WTC11 (cell line): ENCODE data around the gene UTP4. TPM values are rescaled to one million over a fixed set of nuclear protein-coding genes. Genes with fewer than 3 reads are reported as not detected.
A peak's percentile ranks its signal among the peaks of the same experiment; 100 is the strongest.

Source experiments
- ATAC-seq: fragments of 200-7000 bp; cut with Tn5 transposase; 2 replicates; pipeline ENCODE4 v1.10.0; 2021; ENCODE audit warnings: mild to moderate bottlenecking, moderate library complexity
- CTCF ChIA-PET: fragments of 300-600 bp; sonication (Branson Sonifier 250); formaldehyde crosslinking; loops from one replicate; lab custom pipeline; 2021; ENCODE audit warnings: antibody characterized with exemption; lab: Charles Lee
- POLR2A ChIA-PET: fragments of 350-600 bp; sonication (Branson Sonifier 250); formaldehyde crosslinking; loops from one replicate; lab custom pipeline; 2021; ENCODE audit warnings: antibody characterized with exemption; lab: Charles Lee
- DNase-seq: peaks from one replicate; pipeline ENCODE4 v3.0.0; 2021; ENCODE audit warnings: low spot score
- H3K27ac Mint-ChIP-seq: 2 replicates; pipeline ENCODE4 v1.8.0; 2021; ENCODE audit warnings: mixed read lengths
- H3K27me3 Mint-ChIP-seq: 2 replicates; pipeline ENCODE4 v1.8.0; 2021; ENCODE audit warnings: low read depth, mild to moderate bottlenecking, moderate library complexity, mixed read lengths
- H3K36me3 Mint-ChIP-seq: 2 replicates; pipeline ENCODE4 v1.8.0; 2021; ENCODE audit warnings: mixed read lengths
- H3K4me1 Mint-ChIP-seq: 2 replicates; pipeline ENCODE4 v1.8.0; 2022; ENCODE audit warnings: mixed read lengths
- H3K4me3 Mint-ChIP-seq: 2 replicates; pipeline ENCODE4 v1.8.0; 2021; ENCODE audit warnings: mild to moderate bottlenecking, moderate library complexity, mixed read lengths
- H3K9me3 Mint-ChIP-seq: 2 replicates; pipeline ENCODE4 v1.8.0; 2021; ENCODE audit warnings: mixed read lengths
- ARID4B ChIP-seq: sonication (generic); formaldehyde crosslinking; IDR thresholded peaks from 2 replicates; pipeline ENCODE4 v1.8.0; 2023; ENCODE audit warnings: missing genetic modification reagents, mild to moderate bottlenecking, borderline replicate concordance
- ESRRA ChIP-seq: sonication (generic); formaldehyde crosslinking; IDR thresholded peaks from 2 replicates; pipeline ENCODE4 v1.8.1; 2022; ENCODE audit warnings: mild to moderate bottlenecking, missing genetic modification reagents, borderline replicate concordance
- ETV6 ChIP-seq: sonication (generic); formaldehyde crosslinking; IDR thresholded peaks from 2 replicates; pipeline ENCODE4 v1.8.1; 2022; ENCODE audit warnings: mild to moderate bottlenecking, missing genetic modification reagents
- FOXP1 ChIP-seq: sonication (generic); formaldehyde crosslinking; IDR thresholded peaks from 2 replicates; pipeline ENCODE4 v1.8.0; 2022; ENCODE audit warnings: missing genetic modification reagents, mild to moderate bottlenecking, moderate library complexity, borderline replicate concordance
- HMGXB4 ChIP-seq: sonication (generic); formaldehyde crosslinking; IDR thresholded peaks from 2 replicates; pipeline ENCODE4 v1.8.1; 2023; ENCODE audit warnings: mild to moderate bottlenecking, moderate library complexity, missing genetic modification reagents
- JAZF1 ChIP-seq: fragments of 250-450 bp; sonication (Bioruptor Pico); IDR thresholded peaks from 2 replicates; pipeline ENCODE4 v1.9.0; 2021; ENCODE audit warnings: moderate library complexity, mild to moderate bottlenecking, inconsistent platforms
- KAT7 ChIP-seq: sonication (generic); formaldehyde crosslinking; IDR thresholded peaks from 2 replicates; pipeline ENCODE4 v1.8.1; 2023; ENCODE audit warnings: missing genetic modification reagents, mild to moderate bottlenecking, borderline replicate concordance
- NFYB ChIP-seq: sonication (generic); formaldehyde crosslinking; conservative IDR thresholded peaks from 2 replicates; pipeline ENCODE4 v1.8.0; 2022; ENCODE audit warnings: low read depth, missing genetic modification reagents
- NR3C1 ChIP-seq: sonication (generic); formaldehyde crosslinking; conservative IDR thresholded peaks from 2 replicates; pipeline ENCODE4 v1.8.1; 2023; ENCODE audit warnings: low read depth, mild to moderate bottlenecking, missing genetic modification reagents
- RELA ChIP-seq: sonication (generic); formaldehyde crosslinking; IDR thresholded peaks from 2 replicates; pipeline ENCODE4 v1.8.1; 2022; ENCODE audit warnings: missing genetic modification reagents, mild to moderate bottlenecking, borderline replicate concordance
- SMAD4 ChIP-seq: sonication (generic); formaldehyde crosslinking; IDR thresholded peaks from 2 replicates; pipeline ENCODE4 v1.8.0; 2022; ENCODE audit warnings: mild to moderate bottlenecking, missing genetic modification reagents
- SOX15 ChIP-seq: fragments of 250-450 bp; sonication (Bioruptor Pico); IDR thresholded peaks from 2 replicates; pipeline ENCODE4 v1.9.0; 2021; ENCODE audit warnings: mild to moderate bottlenecking
- TCF7 ChIP-seq: sonication (generic); formaldehyde crosslinking; IDR thresholded peaks from 2 replicates; pipeline ENCODE4 v1.8.0; 2022; ENCODE audit warnings: mild to moderate bottlenecking, low read depth, missing genetic modification reagents, moderate library complexity
- USF1 ChIP-seq: sonication (generic); formaldehyde crosslinking; IDR thresholded peaks from 2 replicates; pipeline ENCODE4 v1.8.0; 2022; ENCODE audit warnings: mild to moderate bottlenecking, missing genetic modification reagents
- USF2 ChIP-seq: sonication (generic); formaldehyde crosslinking; IDR thresholded peaks from 2 replicates; pipeline ENCODE4 v1.8.1; 2023; ENCODE audit warnings: mild to moderate bottlenecking, missing genetic modification reagents, moderate library complexity
- ZNF219 ChIP-seq: sonication (generic); formaldehyde crosslinking; IDR thresholded peaks from 2 replicates; pipeline ENCODE4 v1.8.0; 2023; ENCODE audit warnings: missing genetic modification reagents, mild to moderate bottlenecking, borderline replicate concordance
- ZNF281 ChIP-seq: sonication (generic); formaldehyde crosslinking; IDR thresholded peaks from 2 replicates; pipeline ENCODE4 v1.8.0; 2023; ENCODE audit warnings: mild to moderate bottlenecking, missing genetic modification reagents
- ZNF423 ChIP-seq: fragments of 250-450 bp; sonication (Bioruptor Pico); IDR thresholded peaks from 2 replicates; pipeline ENCODE4 v2.1.2; 2022; ENCODE audit warnings: mild to moderate bottlenecking, moderate library complexity
- ZNF512 ChIP-seq: sonication (generic); formaldehyde crosslinking; IDR thresholded peaks from 2 replicates; pipeline ENCODE4 v1.8.1; 2022; ENCODE audit warnings: missing genetic modification reagents, borderline replicate concordance
- ZSCAN18 ChIP-seq: fragments of 250-450 bp; sonication (Bioruptor Pico); IDR thresholded peaks from 2 replicates; pipeline ENCODE4 v2.1.2; 2022; ENCODE audit warnings: mild to moderate bottlenecking, moderate library complexity
- total RNA-seq: library from RNA; stranded (reverse); gene quantifications from 3 replicates; pipeline ENCODE4 v1.2.3, GENCODE V29; 2021

Gene UTP4
- total RNA-seq, 1 experiment from 2014 or later: 85.7 TPM

- Mint-ChIP-seq H3K27me3 (no peaks in the 10 kb centered on the region), H3K36me3 (peaks cover 36% of the 10 kb centered on the region), H3K27ac (peak overlapping the region; percentile 34; the same call in 1 of the 2 replicates), H3K4me3 (peak overlapping the region; percentile 96), H3K4me1 (peaks cover 40% of the 10 kb centered on the region), H3K9me3 (no peaks in the 10 kb centered on the region)
- ChIA-PET CTCF (interaction anchor here (0.5 to 1.3 kb wide), 7 partner anchors 9 to 230 kb away, joined by 3 to 7 read pairs (median 3); no protein-coding TSS in a partner anchor), POLR2A (interaction anchor here (0.6 to 1.1 kb wide), 4 partner anchors 14 to 197 kb away, joined by 3 to 7 read pairs (median 4); no protein-coding TSS in a partner anchor)
- no peak for DNase-seq
- TF ChIP-seq NR3C1: no peak
- no peak for TF ChIP-seq ZNF281 (CRISPR knock-in tag)
- TF ChIP-seq ZNF423 (CRISPR knock-in tag): no peak
- TF ChIP-seq USF1 (CRISPR knock-in tag): no peak
- no peak for TF ChIP-seq FOXP1 (CRISPR knock-in tag)
- no peak for TF ChIP-seq NFYB (CRISPR knock-in tag)
- TF ChIP-seq ESRRA (CRISPR knock-in tag): no peak
- TF ChIP-seq, all 79 proteins: peak for 0
- no peak for ATAC-seq
Observed at GRCh38 chr16:69133373-69133954, 1.0 kb downstream of the UTP4 start.

GRCh38 chr16:69138608-69139007 is 6.2 kb downstream of the UTP4 start:
- ATAC-seq (no peak), DNase-seq (no peak)
- Mint-ChIP-seq H3K36me3 (peaks cover 74% of the 10 kb centered on the region), H3K27me3 (no peaks in the 10 kb centered on the region), H3K9me3 (no peaks in the 10 kb centered on the region), H3K4me3 (no peak overlapping the region), H3K4me1 (peaks cover 13% of the 10 kb centered on the region), H3K27ac (peak overlapping the region; percentile 71)
- CTCF ChIA-PET: no interaction called here
- POLR2A ChIA-PET: no interaction called here
- TF ChIP-seq NFYB (CRISPR knock-in tag): no peak
- TF ChIP-seq KAT7: no peak
- no peak for TF ChIP-seq USF2 (CRISPR knock-in tag)
- TF ChIP-seq NR3C1: no peak
- no peak for TF ChIP-seq ZNF512 (CRISPR knock-in tag)
- TF ChIP-seq SOX15 (CRISPR knock-in tag): no peak
- TF ChIP-seq TCF7: no peak
- TF ChIP-seq ZNF219 (CRISPR knock-in tag): no peak
- no peak for TF ChIP-seq ARID4B (CRISPR knock-in tag)
- no peak for TF ChIP-seq SMAD4 (CRISPR knock-in tag)
- TF ChIP-seq ETV6 (CRISPR knock-in tag): no peak
- no peak for TF ChIP-seq RELA
- no peak for TF ChIP-seq ZSCAN18 (CRISPR knock-in tag)
- no peak for TF ChIP-seq JAZF1 (CRISPR knock-in tag)
- TF ChIP-seq HMGXB4 (CRISPR knock-in tag): no peak
